ENCODE data around the gene BTN3A1. TPM values are rescaled to one million over a fixed set of nuclear protein-coding genes. Genes with fewer than 3 reads are reported as not detected.
A peak's percentile ranks its signal among the peaks of the same experiment; 100 is the strongest.
"Not testable (repeated sequence)": the region's sequence is repeated elsewhere in the genome, so short reads cannot be mapped to it uniquely, and the experiment has no call there.

The BTN3A1 gene
- total RNA-seq, result 51.2 TPM

DNA sequence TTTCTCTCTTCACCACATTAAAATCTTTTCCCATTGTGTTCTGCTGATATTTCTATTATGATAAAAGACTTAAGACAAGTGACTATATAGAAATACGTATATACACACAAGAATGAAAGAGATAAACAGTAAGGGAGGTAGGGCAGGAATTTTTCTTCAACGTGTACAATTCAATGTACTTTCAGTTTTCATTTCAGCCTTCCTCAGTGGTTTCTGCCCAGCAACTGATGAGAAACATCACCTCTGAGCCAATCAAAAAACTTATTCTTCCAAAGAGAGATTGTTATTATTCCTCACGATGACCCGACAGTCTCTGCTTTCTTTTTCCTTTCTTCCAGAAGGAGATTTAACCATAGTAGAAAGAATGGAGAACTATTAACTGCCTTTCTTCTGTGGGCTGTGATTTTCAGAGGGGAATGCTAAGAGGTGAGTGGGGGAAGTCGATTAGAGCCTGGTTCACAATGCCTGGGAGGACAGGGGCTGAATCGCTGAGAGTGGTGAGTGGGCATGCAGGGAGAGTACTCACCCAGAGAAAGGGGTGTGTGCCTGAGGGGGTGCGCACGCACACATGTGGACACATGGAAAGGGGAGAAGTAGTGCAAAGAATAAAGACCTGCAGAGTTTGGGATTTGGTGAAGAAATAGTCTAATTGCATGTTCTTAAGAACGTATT lies at the start of gene BTN3A1:
Gene BTN3A1 (plus strand): TSS at position 289 of the 672 bp plus-strand sequence. CDS start 3,289 bp downstream, outside the sequence.
- peaks cover 51% of the 10 kb centered on the region for H3K4me1 ChIP-seq (ENCODE audit: insufficient read depth, low read length)
- H3K4me3 ChIP-seq (ENCODE audit: low read length), result peak within 1 kb of the TSS; percentile 74
- no peaks in the 10 kb centered on the region for H3K9me3 ChIP-seq (ENCODE audit: low read depth, low read length)
- no peaks in the 10 kb centered on the region for H3K27me3 ChIP-seq (ENCODE audit: insufficient read depth, low read length)

DNA sequence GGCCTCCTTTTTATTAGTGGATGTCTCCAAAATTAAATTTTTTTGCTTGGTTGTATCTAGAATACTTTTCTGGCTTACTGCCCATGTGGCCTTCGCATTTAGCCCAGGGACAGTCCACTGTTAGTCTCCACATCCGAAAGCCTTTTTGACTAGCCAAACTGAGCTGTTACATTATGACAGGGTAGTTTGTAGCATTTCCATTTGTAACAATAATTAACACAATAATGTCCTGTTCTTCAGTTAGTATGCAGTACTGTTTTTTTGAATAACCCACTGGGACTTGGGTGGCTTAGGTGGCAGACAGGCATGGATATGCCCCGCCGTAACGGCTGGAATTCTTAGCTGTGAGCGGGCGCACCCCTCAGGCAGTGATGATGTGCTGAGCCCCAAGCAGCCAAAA lies 49.8 kb upstream of the BTN3A1 start:
- Histone ChIP-seq H3K4me3 (ENCODE audit: low read length) (no peak overlapping the region), H3K9me3 (ENCODE audit: low read depth, low read length) (no peaks in the 10 kb centered on the region), H3K27me3 (ENCODE audit: insufficient read depth, low read length) (no peaks in the 10 kb centered on the region), H3K4me1 (ENCODE audit: insufficient read depth, low read length) (peaks cover 4% of the 10 kb centered on the region)

DNA sequence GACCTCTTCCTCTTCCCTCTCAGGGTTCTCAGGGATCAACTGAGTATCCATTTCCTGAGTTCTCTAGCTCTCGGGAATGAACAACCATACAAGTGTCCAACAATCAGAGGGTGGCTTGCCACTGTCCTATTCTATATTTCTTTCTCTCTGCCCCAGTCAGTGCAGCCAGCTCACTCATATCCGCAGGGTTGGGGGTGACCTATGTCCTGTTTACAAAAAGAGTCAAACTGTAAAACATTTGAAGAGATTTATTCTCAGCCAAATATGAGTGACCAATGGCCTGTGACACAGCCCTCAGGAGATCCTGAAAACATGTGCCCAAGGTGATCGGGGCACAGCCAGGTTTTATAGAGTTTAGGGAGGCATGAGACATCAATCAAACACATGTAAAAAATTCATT lies 47.9 kb upstream of the BTN3A1 start:
- Histone ChIP-seq H3K9me3 (ENCODE audit: low read depth, low read length) (no peaks in the 10 kb centered on the region), H3K4me1 (ENCODE audit: insufficient read depth, low read length) (peaks cover 12% of the 10 kb centered on the region), H3K4me3 (ENCODE audit: low read length) (no peak overlapping the region), H3K27me3 (ENCODE audit: insufficient read depth, low read length) (no peaks in the 10 kb centered on the region)

DNA sequence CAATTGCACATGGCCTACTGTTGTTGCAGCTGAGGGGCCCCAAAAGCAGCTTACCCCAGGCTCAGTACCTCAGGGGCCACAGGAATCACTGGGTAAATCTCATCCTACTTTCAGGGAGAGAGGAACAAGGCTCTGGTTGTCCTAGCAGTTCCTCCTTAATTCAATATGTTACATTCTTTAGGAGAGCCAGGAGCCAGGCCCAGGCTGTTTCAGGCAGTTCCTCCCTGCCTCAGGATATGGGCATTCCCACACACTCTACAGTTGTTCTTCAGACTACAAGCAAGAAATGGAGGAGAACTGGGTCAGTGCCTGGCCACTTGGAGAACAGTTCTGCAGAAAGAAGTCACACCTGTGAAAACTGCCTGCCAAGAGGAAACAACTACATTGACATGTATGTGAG lies 46.7 kb upstream of the BTN3A1 start:
- Histone ChIP-seq H3K9me3 (ENCODE audit: low read depth, low read length) (no peaks in the 10 kb centered on the region), H3K27me3 (ENCODE audit: insufficient read depth, low read length) (no peaks in the 10 kb centered on the region), H3K4me1 (ENCODE audit: insufficient read depth, low read length) (peaks cover 13% of the 10 kb centered on the region), H3K4me3 (ENCODE audit: low read length) (no peak overlapping the region)

DNA sequence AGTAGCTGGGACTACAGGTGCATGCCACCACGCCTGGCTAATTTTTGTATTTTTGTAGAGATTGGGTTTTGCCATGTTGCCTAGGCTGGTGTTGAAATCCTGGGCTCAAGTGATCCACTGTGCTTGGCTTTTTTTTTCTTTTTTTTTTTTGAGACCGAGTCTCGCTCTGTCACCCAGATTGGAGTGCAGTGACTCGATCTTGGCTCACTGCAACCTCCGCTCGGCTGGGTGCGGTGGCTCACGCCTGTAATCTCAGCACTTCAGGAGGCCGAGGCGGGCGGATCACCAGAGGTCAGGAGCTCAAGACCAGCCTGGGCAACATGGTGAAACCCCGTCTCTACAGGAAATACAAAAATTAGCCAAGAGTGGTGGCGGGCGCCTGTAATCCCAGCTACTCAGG lies 44.5 kb upstream of the BTN3A1 start:
- not testable (repeated sequence) for H3K9me3 ChIP-seq (ENCODE audit: low read depth, low read length); H3K27me3 ChIP-seq (ENCODE audit: insufficient read depth, low read length); H3K4me3 ChIP-seq (ENCODE audit: low read length)
- peaks cover 21% of the 10 kb centered on the region for H3K4me1 ChIP-seq (ENCODE audit: insufficient read depth, low read length)

DNA sequence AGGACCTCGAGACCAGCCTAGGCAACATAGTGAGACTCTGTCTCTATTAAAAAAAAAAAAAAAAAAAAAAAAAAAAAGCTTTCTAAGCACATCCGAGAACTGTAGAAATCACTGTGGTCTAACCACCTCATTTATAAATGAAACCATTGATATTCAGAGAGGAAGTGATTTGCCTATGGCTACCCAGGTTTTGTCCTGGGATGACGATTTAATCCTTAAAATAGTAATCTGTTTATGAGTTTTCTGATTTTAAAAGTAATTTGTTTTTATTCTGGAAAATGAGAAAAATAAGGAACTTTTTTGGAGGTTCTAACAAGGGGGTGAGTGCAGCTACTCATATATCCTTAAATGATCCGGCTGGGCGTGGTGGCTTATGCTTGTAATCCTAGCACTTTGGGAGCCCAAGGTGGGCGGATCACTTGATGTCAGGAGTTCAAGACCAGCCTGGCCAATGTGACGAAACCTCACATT lies 43.5 kb upstream of the BTN3A1 start:
- Histone ChIP-seq H3K27me3 (ENCODE audit: insufficient read depth, low read length) (no peaks in the 10 kb centered on the region), H3K4me3 (ENCODE audit: low read length) (no peak overlapping the region)

DNA sequence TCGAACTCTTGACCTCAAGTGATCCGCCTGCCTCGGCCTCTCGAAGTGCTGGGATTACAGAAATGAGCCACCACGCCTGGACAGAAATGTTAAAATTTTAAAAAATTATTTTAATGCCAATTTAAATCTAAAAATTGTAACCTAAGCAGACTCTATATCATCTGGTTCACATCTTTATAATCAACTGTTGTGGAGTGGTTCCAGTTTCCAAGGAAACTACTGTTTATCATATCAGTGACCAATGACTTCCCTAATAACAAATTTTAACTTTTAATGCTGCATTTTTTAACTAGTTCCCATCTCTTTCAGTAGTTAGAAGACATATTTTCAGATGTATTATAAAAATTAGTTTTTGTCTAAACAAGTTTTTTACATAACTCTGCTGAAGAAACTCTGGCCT lies 42.3 kb upstream of the BTN3A1 start:
- Histone ChIP-seq H3K27me3 (ENCODE audit: insufficient read depth, low read length) (no peaks in the 10 kb centered on the region), H3K9me3 (ENCODE audit: low read depth, low read length) (no peaks in the 10 kb centered on the region), H3K4me3 (ENCODE audit: low read length) (no peak overlapping the region), H3K4me1 (ENCODE audit: insufficient read depth, low read length) (peaks cover 30% of the 10 kb centered on the region)

More for the DNA sequence above, 43.5 kb upstream of the BTN3A1 start:
- peaks cover 21% of the 10 kb centered on the region for H3K4me1 ChIP-seq (ENCODE audit: insufficient read depth, low read length)
- H3K9me3 ChIP-seq (ENCODE audit: low read depth, low read length), result no peaks in the 10 kb centered on the region

DNA sequence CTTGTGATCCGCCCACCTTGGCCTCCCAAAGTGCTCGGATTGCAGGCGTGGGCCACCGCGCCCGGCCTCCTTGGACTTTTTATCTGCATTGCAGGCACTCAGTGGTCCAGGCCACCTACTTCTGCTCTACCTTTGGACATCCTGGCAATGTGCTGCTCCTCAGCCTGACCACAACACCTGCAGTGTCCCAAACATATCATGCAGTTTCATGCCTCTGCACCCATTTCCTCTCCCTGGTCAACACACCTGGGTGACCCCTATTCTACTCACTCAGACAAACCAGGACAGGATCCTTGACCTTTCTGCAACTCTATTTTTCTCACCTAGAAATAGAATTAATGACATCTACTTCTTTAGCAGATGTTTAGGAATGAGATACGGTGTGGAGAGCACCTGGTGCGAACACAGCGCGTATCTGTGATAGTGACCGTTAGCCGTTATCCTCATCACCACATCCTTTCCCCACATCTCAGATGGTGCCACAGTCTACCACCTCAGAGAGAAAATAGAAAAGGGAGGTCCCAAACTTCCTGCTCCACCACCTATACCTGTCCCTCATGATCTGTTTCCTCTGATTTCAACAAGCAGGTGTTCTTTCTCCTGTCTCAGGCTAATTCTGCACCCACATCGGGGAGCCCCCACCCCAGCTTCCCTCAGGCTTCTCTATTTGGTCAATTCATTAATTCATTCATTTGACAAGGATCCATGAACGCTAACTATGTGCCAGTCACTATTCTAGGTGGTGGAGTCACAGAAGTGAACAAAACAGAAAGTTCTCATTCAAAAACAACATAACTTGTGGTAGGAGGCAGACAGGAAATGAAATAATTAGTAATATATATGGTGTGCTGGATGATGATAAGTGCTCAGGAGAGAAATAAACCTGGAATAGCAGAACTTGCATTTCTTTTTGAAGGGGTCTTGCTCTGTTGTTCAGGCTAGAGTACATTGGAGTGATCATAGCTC lies 41.3 kb upstream of the BTN3A1 start:
- Histone ChIP-seq H3K9me3 (ENCODE audit: low read depth, low read length) (no peaks in the 10 kb centered on the region), H3K4me3 (ENCODE audit: low read length) (no peak overlapping the region), H3K4me1 (ENCODE audit: insufficient read depth, low read length) (peaks cover 30% of the 10 kb centered on the region), H3K27me3 (ENCODE audit: insufficient read depth, low read length) (no peaks in the 10 kb centered on the region)

DNA sequence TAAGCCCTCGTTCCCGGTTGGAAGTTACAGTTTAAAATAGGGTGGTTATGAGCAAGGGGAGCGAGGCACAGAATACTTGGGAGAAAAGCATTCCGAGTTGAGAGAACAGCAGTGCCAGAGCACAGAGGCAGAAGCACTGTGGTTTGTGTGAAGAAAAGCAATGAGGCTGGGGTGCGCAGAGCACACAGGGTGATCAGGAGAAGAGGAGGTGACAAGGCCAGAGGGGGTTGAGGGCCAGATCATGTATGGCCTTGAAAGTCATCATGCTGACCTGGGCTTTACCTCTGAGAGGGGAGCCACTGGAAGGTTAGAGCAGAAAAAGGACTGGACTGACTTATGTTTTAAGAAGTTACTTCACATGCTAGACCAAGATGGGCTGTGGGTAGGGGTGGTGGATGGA lies 40.5 kb upstream of the BTN3A1 start:
- no peaks in the 10 kb centered on the region for H3K9me3 ChIP-seq (ENCODE audit: low read depth, low read length)
- H3K4me1 ChIP-seq (ENCODE audit: insufficient read depth, low read length), result peaks cover 33% of the 10 kb centered on the region
- no peaks in the 10 kb centered on the region for H3K27me3 ChIP-seq (ENCODE audit: insufficient read depth, low read length)
- H3K4me3 ChIP-seq (ENCODE audit: low read length), result no peak overlapping the region

DNA sequence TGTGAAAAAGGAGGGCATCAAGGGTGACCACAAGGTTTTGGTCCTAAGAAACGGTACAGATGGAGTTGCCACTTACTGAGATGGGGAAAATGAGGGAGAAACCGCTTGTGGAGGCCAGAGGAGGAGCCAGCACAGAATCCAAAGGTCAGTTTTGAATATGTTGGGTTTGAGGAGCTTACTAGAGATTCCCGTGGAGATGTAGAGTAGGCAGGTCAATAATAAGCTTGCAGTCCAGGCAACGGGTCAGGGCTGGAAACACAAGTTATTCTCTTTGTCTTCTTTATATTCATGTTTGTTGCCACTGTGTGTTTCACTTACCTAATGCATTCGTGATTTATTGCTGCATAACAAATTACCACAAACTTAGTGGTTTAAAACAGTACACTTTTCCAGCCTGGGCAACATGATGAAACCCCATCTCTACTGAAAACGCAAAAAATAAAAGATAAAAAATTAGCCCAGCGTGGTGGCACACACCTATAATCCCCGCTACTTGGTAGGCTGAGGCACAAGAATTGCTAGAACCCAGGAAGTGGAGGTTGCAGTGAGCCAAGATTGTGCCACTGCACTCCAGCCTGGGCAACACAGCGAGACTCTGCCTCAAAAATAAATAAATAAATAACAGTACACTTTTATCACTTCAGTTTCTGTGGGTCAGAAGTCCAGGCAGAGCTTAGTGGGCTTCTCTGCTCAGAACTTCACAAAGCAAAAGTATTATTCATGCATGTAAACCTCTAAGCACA lies 39.8 kb upstream of the BTN3A1 start:
- no peaks in the 10 kb centered on the region for H3K9me3 ChIP-seq (ENCODE audit: low read depth, low read length)
- H3K27me3 ChIP-seq (ENCODE audit: insufficient read depth, low read length), result no peaks in the 10 kb centered on the region
- H3K4me1 ChIP-seq (ENCODE audit: insufficient read depth, low read length), result peaks cover 39% of the 10 kb centered on the region
- H3K4me3 ChIP-seq (ENCODE audit: low read length), result no peak overlapping the region

DNA sequence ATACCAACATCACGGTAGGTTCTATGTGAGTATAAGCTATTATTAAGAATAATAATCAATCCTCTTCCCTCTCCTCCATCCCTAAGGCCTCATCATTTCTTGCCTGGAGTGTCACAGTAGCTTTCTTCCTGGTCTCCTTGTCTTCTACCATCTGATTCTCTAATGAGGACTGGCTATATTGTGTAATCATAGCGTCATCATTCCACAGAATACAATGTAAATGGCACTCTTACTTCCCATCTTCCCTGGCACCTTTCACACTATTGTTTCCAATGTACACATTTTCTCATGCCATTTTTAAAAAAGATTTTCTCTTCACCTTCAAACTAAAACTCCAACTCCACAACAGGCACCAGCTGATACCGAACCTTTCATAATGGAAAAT lies 39.2 kb upstream of the BTN3A1 start:
- Histone ChIP-seq H3K27me3 (ENCODE audit: insufficient read depth, low read length) (no peaks in the 10 kb centered on the region), H3K4me1 (ENCODE audit: insufficient read depth, low read length) (peaks cover 42% of the 10 kb centered on the region), H3K9me3 (ENCODE audit: low read depth, low read length) (no peaks in the 10 kb centered on the region), H3K4me3 (ENCODE audit: low read length) (no peak overlapping the region)

DNA sequence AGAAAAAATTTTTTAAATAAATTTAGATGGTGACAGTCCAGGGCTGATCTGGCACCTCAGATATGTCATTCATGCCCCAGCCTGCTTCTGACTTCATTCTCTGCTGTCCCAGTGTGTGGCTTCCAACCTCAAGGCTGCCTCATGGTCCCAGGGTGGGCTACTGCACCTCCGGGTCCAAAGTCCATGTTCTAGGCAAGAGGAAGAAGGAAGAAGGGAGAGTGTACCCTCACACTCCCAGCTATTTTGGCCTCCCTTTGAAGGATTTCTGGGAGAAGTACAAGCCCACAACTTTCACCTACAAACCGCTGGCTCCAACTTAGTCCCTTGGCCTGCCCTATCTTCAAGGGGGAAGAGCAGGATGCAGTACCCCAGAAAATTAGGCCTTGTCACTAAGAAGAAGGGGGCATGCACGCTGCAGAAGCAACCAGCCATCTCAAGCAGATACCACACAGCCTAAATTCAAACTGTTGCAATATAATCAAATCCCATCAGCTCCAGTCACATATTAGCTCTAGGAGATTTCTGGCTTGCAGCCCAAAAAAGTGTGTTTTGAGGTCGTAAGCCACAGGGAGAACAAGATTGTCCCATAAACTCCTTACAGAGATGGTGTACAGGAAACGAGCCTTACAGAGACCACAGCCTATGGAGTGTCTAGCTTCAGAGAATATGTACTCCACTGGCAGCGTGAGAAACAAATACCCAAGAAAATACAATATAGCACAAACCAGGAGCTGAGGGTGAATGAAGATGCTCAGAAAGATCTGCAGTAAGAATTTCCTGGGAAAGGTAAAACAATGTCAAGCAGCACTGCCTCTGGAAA lies 38.0 kb upstream of the BTN3A1 start:
- Histone ChIP-seq H3K27me3 (ENCODE audit: insufficient read depth, low read length) (no peaks in the 10 kb centered on the region), H3K4me3 (ENCODE audit: low read length) (peak overlapping the region; percentile 70), H3K9me3 (ENCODE audit: low read depth, low read length) (no peaks in the 10 kb centered on the region), H3K4me1 (ENCODE audit: insufficient read depth, low read length) (peaks cover 36% of the 10 kb centered on the region)

DNA sequence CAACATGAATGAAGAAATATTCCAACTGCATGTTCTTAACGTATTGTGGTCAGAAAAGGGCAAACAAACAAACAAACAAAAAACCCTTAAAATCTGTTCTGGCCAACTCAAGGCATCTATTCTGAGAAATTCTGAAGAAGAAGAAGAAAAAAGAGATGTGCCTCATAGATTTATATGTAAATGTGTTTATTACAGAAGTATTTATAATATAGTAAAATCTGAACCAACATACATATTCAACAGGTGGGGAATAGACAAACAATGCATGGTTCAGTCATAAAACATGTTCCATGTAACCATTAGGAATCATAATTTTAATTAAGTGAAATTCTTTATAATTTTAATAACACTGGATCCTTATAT lies 36.5 kb upstream of the BTN3A1 start:
- Histone ChIP-seq H3K27me3 (ENCODE audit: insufficient read depth, low read length) (no peaks in the 10 kb centered on the region), H3K4me1 (ENCODE audit: insufficient read depth, low read length) (peaks cover 48% of the 10 kb centered on the region), H3K4me3 (ENCODE audit: low read length) (peak overlapping the region; percentile 70), H3K9me3 (ENCODE audit: low read depth, low read length) (no peaks in the 10 kb centered on the region)

DNA sequence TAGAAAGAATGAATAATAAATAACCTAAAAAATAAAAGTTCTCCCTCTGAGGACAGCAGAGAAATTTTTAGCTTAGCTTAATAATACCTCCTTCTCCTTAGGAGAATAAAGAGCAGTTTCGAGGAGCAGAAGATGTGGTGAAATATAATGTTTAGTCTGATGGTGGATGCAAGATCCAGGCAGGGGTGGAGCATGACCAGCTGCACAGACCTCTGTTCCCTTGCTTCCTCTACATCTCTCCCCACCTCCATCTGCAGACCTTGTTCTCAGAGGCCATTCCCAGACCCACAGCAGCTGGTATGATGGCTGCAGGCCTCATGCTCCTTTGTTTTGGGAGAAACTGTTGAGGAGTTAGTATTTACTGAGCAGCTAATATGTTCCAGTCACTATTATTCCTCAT lies 35.6 kb upstream of the BTN3A1 start:
- peaks cover 42% of the 10 kb centered on the region for H3K4me1 ChIP-seq (ENCODE audit: insufficient read depth, low read length)
- H3K27me3 ChIP-seq (ENCODE audit: insufficient read depth, low read length), result no peaks in the 10 kb centered on the region
- no peaks in the 10 kb centered on the region for H3K9me3 ChIP-seq (ENCODE audit: low read depth, low read length)
- peak overlapping the region; percentile 70 for H3K4me3 ChIP-seq (ENCODE audit: low read length)

Measured in mononuclear cell (primary cell).